ENCODE results near the gene CHN1. TPM values are rescaled to one million over a fixed set of nuclear protein-coding genes. Genes with fewer than 3 reads are reported as not detected.

The CHN1 gene
- 21.7 TPM for polyA plus RNA-seq (2013, experiment 1 of 2)
- polyA plus RNA-seq (2013, experiment 2 of 2), result 20.5 TPM

- Histone ChIP-seq H2BK12ac (ENCODE audit: low read length in 2 of 2) (peak within 1 kb of the TSS in 1 of 2 experiments; percentile 68), H3K4ac (ENCODE audit: low read depth in 1 of 2, low read length in 2 of 2) (peak within 1 kb of the TSS; percentile 55 to 81), H3K4me2 (ENCODE audit: low read length, poor library complexity, severe bottlenecking) (peak within 1 kb of the TSS; percentile 98), H4K91ac (ENCODE audit: low read length) (peak within 1 kb of the TSS; percentile 78), H3K36me3 (ENCODE audit: control insufficient read depth in 1 of 2, insufficient read depth in 2 of 2, low read depth in 1 of 2, low read length in 2 of 2) (no peaks in the 10 kb centered on the region), H2AK5ac (ENCODE audit: low read length, severe bottlenecking) (no peak within 1 kb of the TSS), H3K9ac (ENCODE audit: low read length) (peak within 1 kb of the TSS; percentile 58), H3K27me3 (ENCODE audit: control insufficient read depth in 1 of 2, insufficient read depth in 1 of 2, low read length in 2 of 2) (peaks cover 27 to 39% of the 10 kb centered on the region in 2 experiments), H3K4me3 (ENCODE audit: insufficient read depth in 1 of 2, low read depth in 1 of 2, low read length in 2 of 2) (peak within 1 kb of the TSS; percentile 72 to 77), H3K27ac (ENCODE audit: low read length, poor library complexity, severe bottlenecking) (no peak within 1 kb of the TSS), H3K18ac (ENCODE audit: low read depth in 1 of 2, low read length in 2 of 2) (peak within 1 kb of the TSS; percentile 77 to 88), H3K23ac (ENCODE audit: low read length in 2 of 2) (no peak within 1 kb of the TSS), H2BK5ac (ENCODE audit: low read depth, low read length, poor library complexity, severe bottlenecking) (no peak within 1 kb of the TSS), H3K79me1 (replicated peaks; ENCODE audit: low read length, poor library complexity, severe bottlenecking) (no peaks in the 10 kb centered on the region), H2BK120ac (ENCODE audit: low read depth, low read length) (peak within 1 kb of the TSS; percentile 88), H4K8ac (ENCODE audit: low read length) (peak within 1 kb of the TSS; percentile 39), H3K14ac (ENCODE audit: low read length in 2 of 2) (peak within 1 kb of the TSS in 1 of 2 experiments; percentile 83), H3K9me3 (ENCODE audit: control insufficient read depth, low read length) (no peaks in the 10 kb centered on the region), H2BK15ac (ENCODE audit: low read depth, poor library complexity, severe bottlenecking) (peak within 1 kb of the TSS; percentile 89), H2AFZ (ENCODE audit: low read depth, low read length) (peak within 1 kb of the TSS; percentile 18), H3K4me1 (ENCODE audit: control insufficient read depth, insufficient read depth, low read depth, low read length) (peaks cover 8% of the 10 kb centered on the region)
- WGBS, result under 1% methylated on average over 71 of the region's 89 CpGs
- peak; percentile 82 for DNase-seq
These were observed at the start of gene CHN1 for GRCh38 chr2:175004980-175005732. Gene CHN1, minus strand, starts transcription at chr2:175005381. Its CDS starts 469 bp downstream, at chr2:175004912.

DNA sequence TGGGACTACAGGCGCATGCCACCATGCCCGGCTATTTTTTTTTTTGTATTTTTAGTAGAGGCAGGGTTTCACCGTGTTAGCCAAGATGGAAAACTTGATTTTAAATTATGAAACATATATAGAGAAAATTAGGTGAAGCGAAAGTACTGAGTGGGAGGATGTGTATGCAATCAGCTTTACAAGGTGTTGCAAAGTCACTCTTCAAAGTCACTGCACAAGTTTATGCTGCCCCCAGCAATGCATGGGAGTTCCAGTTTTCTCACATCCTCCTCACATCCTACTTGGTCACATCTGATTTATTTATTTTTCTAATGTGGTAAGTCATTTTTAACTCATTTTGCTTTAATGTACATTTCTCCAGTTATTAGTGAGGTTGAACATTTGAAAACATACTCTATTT lies 49.2 kb upstream of the CHN1 start:
- Histone ChIP-seq H3K36me3 (ENCODE audit: control insufficient read depth in 1 of 2, insufficient read depth in 2 of 2, low read depth in 1 of 2, low read length in 2 of 2) (peaks cover 0 to 2% of the 10 kb centered on the region in 2 experiments), H2BK120ac (ENCODE audit: low read depth, low read length) (no peak overlapping the region), H2AK5ac (ENCODE audit: low read length, severe bottlenecking) (no peak overlapping the region), H3K23ac (ENCODE audit: low read length in 2 of 2) (no peak overlapping the region), H3K4me2 (ENCODE audit: low read length, poor library complexity, severe bottlenecking) (no peak overlapping the region), H3K79me1 (replicated peaks; ENCODE audit: low read length, poor library complexity, severe bottlenecking) (no peaks in the 10 kb centered on the region), H3K9ac (ENCODE audit: low read length) (no peak overlapping the region), H3K18ac (ENCODE audit: low read depth in 1 of 2, low read length in 2 of 2) (no peak overlapping the region), H2BK5ac (ENCODE audit: low read depth, low read length, poor library complexity, severe bottlenecking) (no peak overlapping the region), H3K4ac (ENCODE audit: low read depth in 1 of 2, low read length in 2 of 2) (no peak overlapping the region), H3K4me3 (ENCODE audit: insufficient read depth in 1 of 2, low read depth in 1 of 2, low read length in 2 of 2) (no peak overlapping the region), H2BK15ac (ENCODE audit: low read depth, poor library complexity, severe bottlenecking) (no peak overlapping the region), H4K8ac (ENCODE audit: low read length) (no peak overlapping the region), H2AFZ (ENCODE audit: low read depth, low read length) (no peak overlapping the region), H4K91ac (ENCODE audit: low read length) (no peak overlapping the region), H3K4me1 (ENCODE audit: control insufficient read depth, insufficient read depth, low read depth, low read length) (peaks cover 4% of the 10 kb centered on the region), H2BK12ac (ENCODE audit: low read length in 2 of 2) (no peak overlapping the region), H3K27me3 (ENCODE audit: control insufficient read depth in 1 of 2, insufficient read depth in 1 of 2, low read length in 2 of 2) (no peaks in the 10 kb centered on the region), H3K14ac (ENCODE audit: low read length in 2 of 2) (no peak overlapping the region), H3K27ac (ENCODE audit: low read length, poor library complexity, severe bottlenecking) (no peak overlapping the region), H3K9me3 (ENCODE audit: control insufficient read depth, low read length) (no peaks in the 10 kb centered on the region)
- no peak for DNase-seq
- 97% methylated on average over 3 of the region's 4 CpGs for WGBS

DNA sequence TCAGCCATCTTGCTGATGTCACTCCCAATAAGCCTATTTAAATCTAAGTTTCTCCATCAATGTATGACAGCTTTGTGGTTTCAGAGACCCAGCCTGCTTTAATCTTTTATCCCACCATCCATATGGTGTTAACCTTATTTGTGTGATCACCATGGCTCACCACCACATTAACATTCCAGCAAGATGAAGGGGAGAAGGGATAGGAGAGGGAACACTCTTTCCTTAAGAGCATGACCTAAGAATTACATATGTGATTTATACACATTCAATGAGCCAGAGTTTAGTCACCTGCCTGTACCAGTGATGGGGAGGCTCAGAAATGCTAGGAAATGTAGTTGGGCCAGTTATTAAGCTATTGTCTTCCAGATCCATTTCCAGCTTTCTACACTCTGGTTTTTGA lies 44.5 kb upstream of the CHN1 start:
- no peak overlapping the region for H2AK5ac ChIP-seq (ENCODE audit: low read length, severe bottlenecking)
- H2BK12ac ChIP-seq (ENCODE audit: low read length in 2 of 2), result no peak overlapping the region
- DNase-seq, result no peak
- H3K14ac ChIP-seq (ENCODE audit: low read length in 2 of 2), result no peak overlapping the region
- H2AFZ ChIP-seq (ENCODE audit: low read depth, low read length), result no peak overlapping the region
- H3K36me3 ChIP-seq (ENCODE audit: control insufficient read depth in 1 of 2, insufficient read depth in 2 of 2, low read depth in 1 of 2, low read length in 2 of 2), result no peaks in the 10 kb centered on the region
- no peak overlapping the region for H4K91ac ChIP-seq (ENCODE audit: low read length)
- no peaks in the 10 kb centered on the region for H3K79me1 ChIP-seq (replicated peaks; ENCODE audit: low read length, poor library complexity, severe bottlenecking)
- H3K4me2 ChIP-seq (ENCODE audit: low read length, poor library complexity, severe bottlenecking), result no peak overlapping the region
- no peak overlapping the region for H2BK15ac ChIP-seq (ENCODE audit: low read depth, poor library complexity, severe bottlenecking)
- no peak overlapping the region for H2BK5ac ChIP-seq (ENCODE audit: low read depth, low read length, poor library complexity, severe bottlenecking)
- H3K9ac ChIP-seq (ENCODE audit: low read length), result no peak overlapping the region
- no peak overlapping the region for H3K4ac ChIP-seq (ENCODE audit: low read depth in 1 of 2, low read length in 2 of 2)
- H3K27me3 ChIP-seq (ENCODE audit: control insufficient read depth in 1 of 2, insufficient read depth in 1 of 2, low read length in 2 of 2), result no peaks in the 10 kb centered on the region
- no peak overlapping the region for H3K27ac ChIP-seq (ENCODE audit: low read length, poor library complexity, severe bottlenecking)
- H3K9me3 ChIP-seq (ENCODE audit: control insufficient read depth, low read length), result no peaks in the 10 kb centered on the region
- no peak overlapping the region for H3K18ac ChIP-seq (ENCODE audit: low read depth in 1 of 2, low read length in 2 of 2)
- H3K23ac ChIP-seq (ENCODE audit: low read length in 2 of 2), result no peak overlapping the region
- no peak overlapping the region for H2BK120ac ChIP-seq (ENCODE audit: low read depth, low read length)
- H3K4me3 ChIP-seq (ENCODE audit: insufficient read depth in 1 of 2, low read depth in 1 of 2, low read length in 2 of 2), result no peak overlapping the region
- no peak overlapping the region for H4K8ac ChIP-seq (ENCODE audit: low read length)
- no peaks in the 10 kb centered on the region for H3K4me1 ChIP-seq (ENCODE audit: control insufficient read depth, insufficient read depth, low read depth, low read length)

- H3K27ac ChIP-seq (ENCODE audit: low read length, poor library complexity, severe bottlenecking), result no peak overlapping the region
- H3K4me3 ChIP-seq (ENCODE audit: insufficient read depth in 1 of 2, low read depth in 1 of 2, low read length in 2 of 2), result no peak overlapping the region
- H3K9ac ChIP-seq (ENCODE audit: low read length), result no peak overlapping the region
- no peak overlapping the region for H2AK5ac ChIP-seq (ENCODE audit: low read length, severe bottlenecking)
- H2BK120ac ChIP-seq (ENCODE audit: low read depth, low read length), result no peak overlapping the region
- DNase-seq, result peak; percentile 29
- H3K36me3 ChIP-seq (ENCODE audit: control insufficient read depth in 1 of 2, insufficient read depth in 2 of 2, low read depth in 1 of 2, low read length in 2 of 2), result no peaks in the 10 kb centered on the region
- no peak overlapping the region for H2BK12ac ChIP-seq (ENCODE audit: low read length in 2 of 2)
- no peak overlapping the region for H2BK15ac ChIP-seq (ENCODE audit: low read depth, poor library complexity, severe bottlenecking)
- WGBS, result 100% methylated on average over 2 of the region's 2 CpGs
- H3K14ac ChIP-seq (ENCODE audit: low read length in 2 of 2), result no peak overlapping the region
- H4K91ac ChIP-seq (ENCODE audit: low read length), result no peak overlapping the region
- H4K8ac ChIP-seq (ENCODE audit: low read length), result no peak overlapping the region
- H3K4ac ChIP-seq (ENCODE audit: low read depth in 1 of 2, low read length in 2 of 2), result no peak overlapping the region
- H3K79me1 ChIP-seq (replicated peaks; ENCODE audit: low read length, poor library complexity, severe bottlenecking), result no peaks in the 10 kb centered on the region
- no peak overlapping the region for H2AFZ ChIP-seq (ENCODE audit: low read depth, low read length)
- no peak overlapping the region for H3K4me2 ChIP-seq (ENCODE audit: low read length, poor library complexity, severe bottlenecking)
- H2BK5ac ChIP-seq (ENCODE audit: low read depth, low read length, poor library complexity, severe bottlenecking), result no peak overlapping the region
- no peaks in the 10 kb centered on the region for H3K27me3 ChIP-seq (ENCODE audit: control insufficient read depth in 1 of 2, insufficient read depth in 1 of 2, low read length in 2 of 2)
- no peak overlapping the region for H3K18ac ChIP-seq (ENCODE audit: low read depth in 1 of 2, low read length in 2 of 2)
- no peak overlapping the region for H3K23ac ChIP-seq (ENCODE audit: low read length in 2 of 2)
- H3K4me1 ChIP-seq (ENCODE audit: control insufficient read depth, insufficient read depth, low read depth, low read length), result no peaks in the 10 kb centered on the region
- no peaks in the 10 kb centered on the region for H3K9me3 ChIP-seq (ENCODE audit: control insufficient read depth, low read length)
These were observed 43.1 kb upstream of the CHN1 start for GRCh38 chr2:175048275-175048674.
